HG02970 (cell line): Measurements from ENCODE around the gene ASPHD1.
"Not testable (repeated sequence)": the region's sequence is repeated elsewhere in the genome, so short reads cannot be mapped to it uniquely, and the experiment has no call there.

Experiments used
- ATAC-seq: cut with Tn5 transposase; IDR thresholded peaks from one replicate; pipeline ENCODE4 v1.9.1; 2021; ENCODE audit warnings: mild to moderate bottlenecking, moderate library complexity, moderate number of reproducible peaks; ENCODE audit not compliant: unreplicated experiment, low FRiP score

Gene ASPHD1

GRCh38 chr16:29905668-29906067, 5.4 kb downstream of the ASPHD1 start:
- no peak for ATAC-seq

GRCh38 chr16:29906520-29907244, 6.4 kb downstream of the ASPHD1 start:
- no peak for ATAC-seq

GRCh38 chr16:29907973-29908372, 7.7 kb downstream of the ASPHD1 start:
- ATAC-seq, result no peak

DNA sequence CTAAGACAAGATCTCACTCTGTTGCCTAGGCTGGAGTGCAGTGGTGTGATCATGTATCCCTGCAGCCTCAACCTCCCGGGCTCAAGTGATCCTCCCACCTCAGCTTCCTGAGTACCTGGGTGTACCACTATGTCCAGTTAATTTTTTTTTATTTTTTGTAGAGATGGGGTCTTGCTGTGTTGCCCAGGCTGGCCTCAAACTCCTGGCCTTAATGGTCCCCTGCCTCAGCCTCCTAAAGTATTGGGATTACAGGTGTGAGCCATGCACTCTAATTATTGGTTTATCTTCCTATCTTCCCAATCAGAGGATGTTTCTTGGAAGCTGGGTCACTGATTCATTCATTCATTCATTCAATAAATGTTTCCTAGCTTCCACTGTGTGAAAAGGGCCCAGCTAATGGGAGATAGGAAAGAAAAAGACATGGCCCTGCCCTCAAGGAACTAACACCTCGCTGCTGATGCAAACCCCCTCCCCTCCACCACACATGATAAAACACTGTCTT, 8.5 kb downstream of the ASPHD1 start:
- no peak for ATAC-seq

DNA sequence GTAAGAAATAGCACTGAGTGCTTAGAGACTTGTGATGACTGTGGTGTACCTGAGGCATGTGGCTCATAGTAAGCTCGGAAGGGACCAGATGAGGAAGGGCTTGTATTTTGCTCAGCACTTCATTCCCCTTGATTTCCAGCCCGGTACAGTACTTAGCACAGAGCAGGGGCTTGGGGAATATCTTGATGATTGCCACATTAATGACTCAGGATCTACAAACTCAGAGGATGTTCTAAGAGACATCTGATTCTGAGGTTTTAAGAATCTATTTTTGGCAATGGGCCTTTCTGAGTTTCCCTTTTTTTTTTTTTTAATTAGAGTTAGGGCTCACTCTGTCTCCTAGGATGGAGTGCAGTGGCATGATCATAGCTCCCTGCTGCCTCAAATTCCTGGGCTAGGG, 9.1 kb downstream of the ASPHD1 start:
- no peak for ATAC-seq

- ATAC-seq, result not testable (repeated sequence)
These were observed 9.6 kb downstream of the ASPHD1 start for GRCh38 chr16:29909851-29910250.

DNA sequence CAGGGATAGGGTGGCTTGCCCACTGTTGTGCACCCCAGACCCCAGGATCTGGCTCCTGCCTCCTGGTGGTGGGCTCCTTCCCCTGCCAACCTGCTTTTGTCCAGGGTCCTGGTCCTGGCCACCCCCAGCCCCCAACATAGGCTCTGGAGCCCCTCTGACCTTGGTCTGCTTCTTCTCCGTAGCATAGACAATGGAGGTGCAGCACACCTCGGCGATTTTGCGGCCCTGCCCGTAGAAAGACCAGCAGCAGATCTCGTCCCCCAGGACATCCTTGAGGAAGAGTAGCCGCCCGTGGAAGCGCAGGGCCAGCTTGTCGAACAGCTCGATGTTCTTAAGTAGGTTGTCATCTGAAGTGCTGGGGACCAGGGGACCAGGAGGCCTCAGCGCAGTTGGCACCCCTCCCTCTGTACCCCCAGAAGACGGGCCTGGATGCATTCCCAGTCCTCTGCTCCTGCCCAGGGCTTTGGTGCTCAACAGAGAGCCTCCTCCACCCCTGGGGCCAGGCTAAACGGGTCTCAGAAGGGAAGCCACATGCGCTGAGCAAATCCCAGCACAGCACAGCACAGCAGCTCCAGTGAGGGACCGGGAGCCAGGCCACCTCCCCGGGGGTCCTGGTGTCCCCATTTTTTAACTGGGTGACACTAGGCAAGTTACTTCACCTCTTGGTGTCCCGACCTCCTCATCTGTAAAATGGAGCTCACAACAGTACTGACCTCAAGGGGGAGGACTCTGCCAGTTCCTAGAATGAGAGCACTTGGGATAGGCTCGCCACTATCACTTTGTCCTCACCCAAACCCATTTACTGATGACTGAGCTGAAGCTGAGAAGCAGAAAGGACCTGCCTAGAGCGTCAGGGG, 10.8 kb downstream of the ASPHD1 start:
- ATAC-seq, result no peak

- no peak for ATAC-seq
These were observed 11.4 kb downstream of the ASPHD1 start for GRCh38 chr16:29911676-29912010.

GRCh38 chr16:29912087-29912486, 11.8 kb downstream of the ASPHD1 start:
- no peak for ATAC-seq

DNA sequence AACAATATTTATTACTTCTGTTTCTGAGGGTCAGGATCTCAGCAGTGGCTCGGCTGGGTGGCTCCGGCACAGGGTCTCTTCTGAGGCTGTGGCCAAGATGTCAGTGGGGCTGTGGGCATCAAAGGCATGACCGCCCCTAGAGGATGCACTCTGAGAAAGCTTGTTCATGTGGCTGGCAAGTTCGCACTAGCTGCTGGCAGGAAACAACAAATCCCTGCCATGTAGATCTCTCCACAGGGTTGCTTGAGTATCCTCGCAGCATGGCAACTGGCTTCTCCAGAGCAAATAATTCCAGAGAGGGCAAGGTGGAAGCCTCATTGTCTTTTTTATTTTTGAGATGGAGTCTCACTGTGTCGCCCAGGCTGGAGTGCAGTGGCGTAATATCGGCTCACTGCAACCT, 13.2 kb downstream of the ASPHD1 start:
- no peak for ATAC-seq

- ATAC-seq, result no peak
These were observed 15.4 kb downstream of the ASPHD1 start for GRCh38 chr16:29915590-29916247.

GRCh38 chr16:29916979-29917378, 16.7 kb downstream of the ASPHD1 start:
- ATAC-seq, result no peak

DNA sequence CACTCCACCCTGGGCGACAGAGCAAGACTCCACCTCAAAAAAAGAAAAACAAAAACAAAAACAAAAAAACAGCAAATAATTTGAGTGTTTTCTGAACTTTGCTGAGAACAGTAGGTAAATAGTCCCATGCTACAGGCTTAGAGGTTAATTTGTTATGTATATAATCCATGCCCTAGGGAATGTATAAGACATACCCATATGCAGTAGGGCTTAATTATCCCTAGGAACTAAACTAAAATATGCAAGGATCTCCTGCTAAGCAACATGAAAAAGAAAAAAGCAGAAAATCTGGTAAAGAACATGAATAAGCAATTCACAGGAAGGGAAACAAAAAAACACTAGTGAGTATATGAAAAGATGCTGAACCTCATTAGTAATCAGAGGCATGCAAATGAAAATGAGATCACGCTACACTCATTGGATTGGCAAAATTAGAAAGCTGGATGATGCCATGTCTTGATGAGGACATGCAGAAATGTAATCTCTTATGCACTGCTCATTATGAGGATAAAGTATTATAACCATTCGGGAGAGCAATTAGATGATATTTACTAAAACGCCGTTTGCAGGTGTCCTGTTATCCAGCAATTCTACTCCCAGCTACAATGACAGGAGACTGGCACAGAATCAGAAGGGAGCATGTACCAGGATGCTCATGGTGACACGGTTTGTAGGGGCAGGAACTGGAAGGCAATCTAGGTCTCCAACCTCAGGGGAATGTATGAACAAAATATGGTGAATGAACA, 20.2 kb downstream of the ASPHD1 start:
- ATAC-seq, result no peak

DNA sequence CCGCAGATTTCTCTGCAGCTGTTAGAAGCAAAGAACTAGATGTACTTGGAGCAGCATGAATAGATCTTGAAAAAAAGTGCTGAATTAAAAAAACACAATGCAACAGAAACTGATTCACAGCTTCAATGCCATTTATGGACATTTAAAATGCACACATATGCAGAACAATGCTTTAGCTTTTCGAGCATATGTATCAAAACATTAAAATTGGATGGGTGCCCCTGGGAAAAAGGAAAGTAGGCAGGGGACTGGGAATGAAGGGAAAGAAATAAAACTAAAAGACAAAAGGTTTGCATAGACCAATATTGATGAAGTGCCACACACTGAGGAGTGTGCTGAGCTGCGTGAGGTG, 20.7 kb downstream of the ASPHD1 start:
- no peak for ATAC-seq

DNA sequence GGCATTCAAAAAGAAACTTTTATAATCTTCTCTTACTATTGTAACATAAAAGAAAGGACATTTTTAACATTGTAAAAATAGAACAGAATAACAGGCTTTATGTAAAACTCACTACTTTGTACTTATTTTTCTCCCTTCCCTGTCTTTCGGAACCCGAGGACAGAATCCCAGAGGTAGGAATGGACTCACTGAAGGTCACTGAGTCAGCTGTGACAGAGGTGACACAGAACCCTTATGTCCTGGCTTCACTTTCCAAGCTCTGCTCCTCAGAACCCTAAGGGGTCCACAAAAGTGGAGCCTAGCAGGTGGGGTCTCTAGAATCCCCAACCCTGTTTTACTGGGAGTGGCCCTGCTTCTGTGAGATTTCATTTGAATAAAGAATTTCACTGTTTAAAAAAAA, 22.0 kb downstream of the ASPHD1 start:
- ATAC-seq, result no peak

DNA sequence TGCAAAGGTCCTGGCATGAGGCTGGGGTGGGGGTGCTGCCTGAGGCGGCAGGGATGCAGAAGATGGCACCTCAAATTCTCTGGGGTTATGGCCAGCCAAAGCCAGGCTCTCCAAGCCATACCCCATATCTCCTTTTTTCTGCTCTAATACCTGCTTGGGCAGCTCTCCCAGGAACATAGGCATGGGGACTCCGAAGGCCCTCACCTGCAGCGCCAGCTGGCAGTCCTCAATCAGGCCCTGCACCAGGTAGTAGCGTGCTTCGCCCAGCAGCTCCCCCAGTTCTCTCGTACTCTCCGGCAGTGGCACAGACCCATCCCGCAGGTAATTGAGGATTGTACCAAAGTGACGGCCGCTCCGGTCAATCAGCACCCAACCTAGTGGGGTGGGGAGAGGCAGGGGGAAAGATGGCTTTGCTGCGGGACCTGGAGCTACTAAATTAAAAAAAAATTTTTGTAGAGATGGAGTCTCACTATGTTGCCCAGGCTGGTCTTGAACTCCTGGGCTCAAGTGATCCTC, 22.8 kb downstream of the ASPHD1 start:
- no peak for ATAC-seq

- ATAC-seq, result no peak
These were observed 24.9 kb downstream of the ASPHD1 start for GRCh38 chr16:29925105-29925756.

DNA sequence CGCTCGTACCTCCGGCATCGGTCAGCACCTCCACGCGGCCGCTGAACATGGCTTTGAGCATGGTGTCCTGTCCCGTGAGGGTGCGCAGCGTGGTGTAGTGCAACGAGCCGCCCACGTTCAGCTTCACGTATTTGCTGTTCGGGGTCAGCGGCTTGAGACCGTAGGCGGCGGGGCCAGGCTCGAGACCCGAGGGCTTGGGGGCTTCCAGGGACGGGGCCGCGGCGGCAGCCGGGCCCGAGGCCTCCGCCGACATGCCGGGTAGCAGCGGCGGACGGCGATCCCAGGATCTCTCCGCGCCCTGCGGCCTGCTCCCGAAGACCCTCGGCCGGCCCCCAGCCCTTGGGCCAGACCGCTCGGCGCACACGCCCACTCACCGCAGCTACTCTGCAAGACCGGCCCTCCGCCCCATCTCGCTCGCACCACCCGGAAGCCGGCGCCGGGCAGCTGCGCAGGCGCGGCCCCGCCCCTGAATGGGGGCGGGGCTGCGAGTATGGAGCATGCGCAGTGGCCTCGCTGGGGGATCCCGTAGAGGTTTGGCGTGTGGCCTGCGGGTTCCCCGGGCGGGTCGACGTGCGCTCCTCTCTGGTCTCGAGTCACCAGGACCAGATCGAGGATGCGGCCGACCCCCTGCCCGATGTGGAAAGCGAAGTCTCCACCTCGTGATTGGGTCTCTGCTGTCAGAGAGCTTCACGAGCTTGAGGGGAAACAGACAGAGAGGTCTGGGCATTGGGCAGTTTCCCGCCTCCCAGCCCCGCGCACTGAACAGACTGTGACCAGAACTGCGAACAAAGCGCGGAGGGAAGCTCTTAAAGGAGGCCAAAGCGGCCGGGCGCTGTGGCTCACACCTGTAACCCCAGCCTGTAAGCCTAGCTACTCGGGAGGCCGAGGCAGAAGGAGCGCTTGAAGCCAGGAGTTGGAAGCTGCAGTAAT, 25.8 kb downstream of the ASPHD1 start, which contains the start of gene KCTD13:
TSS of gene KCTD13 (minus strand) at position 446 of the 930 bp plus-strand sequence. CDS start at position 253, 193 bp downstream.
- peak; percentile 88 for ATAC-seq

GRCh38 chr16:29926711-29927052, 26.4 kb downstream of the ASPHD1 start:
- ATAC-seq, result peak; percentile 14
